GM18505 (cell line): Measurements from ENCODE around the gene C1orf159.
"Not testable (repeated sequence)": the region's sequence is repeated elsewhere in the genome, so short reads cannot be mapped to it uniquely, and the experiment has no call there.

Source experiments
- ATAC-seq: cut with Tn5 transposase; IDR thresholded peaks from one replicate; pipeline ENCODE4 v1.9.1; 2021; ENCODE audit not compliant: unreplicated experiment
- POLR2A ChIP-seq: IDR thresholded peaks from 4 replicates; pipeline ENCODE4 v1.6.1; 2011; ENCODE audit warnings: borderline replicate concordance; ENCODE audit not compliant: insufficient read depth, insufficient read length; ENCODE audit errors: extremely low read depth

The C1orf159 gene

DNA sequence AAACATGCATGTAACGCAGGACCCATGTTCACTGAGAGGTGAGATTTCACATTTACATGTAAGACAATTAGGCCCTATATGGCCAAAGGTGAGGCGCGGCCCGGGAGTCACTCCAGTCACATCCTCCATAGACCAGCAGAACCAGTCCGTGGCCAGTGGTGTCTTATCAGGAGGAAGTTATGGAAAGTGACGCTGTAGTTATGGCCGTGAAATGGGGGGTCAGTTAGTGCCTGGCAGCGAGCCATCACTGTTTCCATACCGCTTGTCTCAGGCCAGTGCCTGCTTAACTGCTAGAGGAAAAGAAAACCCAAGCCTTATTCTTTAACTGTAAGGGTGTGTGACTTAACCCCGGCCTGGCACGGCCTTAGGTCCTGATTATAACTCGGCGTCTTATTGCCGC lies 6.1 kb downstream of the C1orf159 start:
- no peak for ATAC-seq
- no peak for TF ChIP-seq POLR2A

DNA sequence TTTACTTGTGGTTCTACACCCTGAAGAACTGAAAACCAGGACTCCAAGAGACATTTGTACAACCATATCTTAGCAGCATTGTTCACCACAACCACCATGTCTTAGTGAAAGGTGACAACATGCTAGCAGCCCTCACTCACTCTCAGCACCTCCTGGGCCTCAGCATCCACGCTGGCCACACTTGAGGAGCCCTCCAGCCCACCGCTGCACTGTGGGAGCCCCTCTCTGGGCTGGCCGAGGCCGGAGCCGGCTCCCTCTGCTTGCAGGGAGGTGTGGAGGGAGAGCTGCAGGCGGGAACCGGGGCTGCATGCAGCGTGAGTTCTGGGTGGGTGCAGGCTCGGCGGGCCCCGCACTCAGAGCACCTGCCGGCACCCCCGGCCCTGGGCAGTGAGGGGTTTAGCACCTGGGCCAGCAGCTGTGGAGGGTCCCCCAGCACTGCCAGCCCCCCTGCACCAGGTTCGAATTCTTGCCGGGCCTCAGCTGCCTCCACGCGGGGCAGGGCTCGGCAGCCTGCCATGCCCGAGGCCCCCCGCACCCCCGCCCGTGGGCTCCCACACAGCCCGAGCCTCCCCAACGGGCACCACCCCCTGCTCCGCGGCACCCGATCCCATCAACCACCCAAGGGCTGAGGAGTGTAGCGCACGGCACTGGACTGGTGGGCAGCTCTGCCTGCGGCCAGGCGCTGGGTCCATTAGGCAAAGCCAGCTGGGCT lies 9.2 kb downstream of the C1orf159 start:
- ATAC-seq, result no peak
- no peak for TF ChIP-seq POLR2A

DNA sequence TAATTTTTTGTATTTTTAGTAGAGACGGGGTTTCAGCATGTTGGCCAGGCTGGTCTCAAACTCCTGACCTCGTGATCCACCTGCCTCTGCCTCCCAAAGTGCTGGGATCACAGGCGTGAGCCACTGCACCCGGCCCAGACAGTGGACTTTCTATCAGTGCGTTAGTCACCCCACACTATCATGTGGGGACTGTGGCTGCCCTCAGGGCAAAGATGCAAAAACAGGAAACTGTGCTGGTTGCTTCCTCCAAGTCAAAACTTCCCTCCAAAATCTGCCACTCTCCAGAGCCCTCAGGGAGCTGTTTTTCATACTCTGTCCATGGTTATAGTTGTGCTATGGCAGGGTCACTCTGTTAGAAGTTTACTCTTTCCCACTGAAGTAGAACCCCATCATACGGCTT lies 11.7 kb downstream of the C1orf159 start:
- not testable (repeated sequence) for ATAC-seq

DNA sequence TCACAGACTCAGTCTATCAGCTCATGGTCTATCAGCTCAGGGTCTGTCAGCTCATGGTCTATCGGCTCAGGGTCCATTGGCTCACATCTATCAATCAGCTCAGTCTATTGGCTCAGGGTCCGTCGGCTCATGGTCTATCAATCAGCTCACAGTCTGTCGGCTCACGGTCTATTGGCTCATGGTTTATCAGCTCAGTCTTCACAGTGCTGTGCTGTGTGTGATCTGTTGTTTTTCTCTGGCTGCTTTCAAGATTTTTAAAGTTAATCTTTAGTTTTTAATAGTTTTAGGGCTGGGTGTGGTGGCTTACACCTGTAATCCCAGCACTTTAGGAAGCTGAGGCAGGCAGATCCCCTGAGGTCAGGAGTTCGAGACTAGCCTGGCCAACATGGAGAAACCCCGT lies 14.4 kb downstream of the C1orf159 start:
- ATAC-seq, result no peak
- TF ChIP-seq POLR2A, result no peak

DNA sequence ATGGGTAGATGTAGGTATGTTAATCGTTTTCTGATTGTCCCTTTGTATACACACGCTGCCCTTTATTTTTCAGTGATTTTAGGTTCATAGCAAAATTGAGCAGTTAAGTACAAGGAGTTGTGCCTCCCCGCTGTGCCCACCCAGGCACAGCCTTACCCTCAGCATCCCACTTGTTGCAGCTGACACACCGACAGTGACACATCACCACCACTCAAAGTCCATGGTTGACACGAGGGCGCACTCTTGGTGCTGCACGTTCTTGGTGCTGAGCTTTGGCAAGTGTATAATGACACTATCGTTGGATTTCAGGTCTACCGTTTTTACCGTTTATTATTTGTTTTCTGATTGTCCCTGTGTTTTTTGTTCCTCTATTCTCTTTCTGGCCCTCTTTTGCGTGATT lies 15.6 kb downstream of the C1orf159 start:
- TF ChIP-seq POLR2A, result no peak
- no peak for ATAC-seq

DNA sequence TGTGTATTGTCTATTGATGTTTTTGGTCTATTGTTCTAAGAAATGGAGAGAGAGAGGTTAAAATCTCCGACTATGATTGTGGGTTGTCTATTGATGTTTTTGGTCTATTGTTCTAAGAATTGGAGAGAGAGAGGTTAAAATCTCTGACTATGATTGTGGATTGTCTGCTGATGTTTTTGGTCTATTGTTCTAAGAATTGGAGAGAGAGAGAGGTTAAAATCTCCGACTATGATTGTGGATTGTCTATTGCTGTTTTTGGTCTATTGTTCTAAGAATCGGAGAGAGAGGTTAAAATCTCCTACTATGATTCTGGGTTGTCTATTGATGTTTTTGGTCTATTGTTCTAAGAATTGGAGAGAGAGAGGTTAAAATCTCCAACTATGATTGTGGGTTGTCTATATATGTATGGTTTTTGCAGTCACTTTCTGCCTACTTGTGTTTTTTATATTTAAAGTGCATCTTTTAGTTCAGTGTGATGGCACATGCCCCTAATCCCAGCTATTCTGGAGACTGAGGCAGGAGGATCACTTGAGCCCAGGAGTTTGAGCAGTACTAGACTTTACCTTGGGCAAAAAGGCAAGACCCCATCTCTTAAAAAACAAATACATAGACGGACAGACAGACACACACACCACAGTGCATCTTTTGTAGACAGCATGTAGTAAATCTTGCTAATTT lies 16.2 kb downstream of the C1orf159 start:
- ATAC-seq, result no peak
- TF ChIP-seq POLR2A, result no peak

DNA sequence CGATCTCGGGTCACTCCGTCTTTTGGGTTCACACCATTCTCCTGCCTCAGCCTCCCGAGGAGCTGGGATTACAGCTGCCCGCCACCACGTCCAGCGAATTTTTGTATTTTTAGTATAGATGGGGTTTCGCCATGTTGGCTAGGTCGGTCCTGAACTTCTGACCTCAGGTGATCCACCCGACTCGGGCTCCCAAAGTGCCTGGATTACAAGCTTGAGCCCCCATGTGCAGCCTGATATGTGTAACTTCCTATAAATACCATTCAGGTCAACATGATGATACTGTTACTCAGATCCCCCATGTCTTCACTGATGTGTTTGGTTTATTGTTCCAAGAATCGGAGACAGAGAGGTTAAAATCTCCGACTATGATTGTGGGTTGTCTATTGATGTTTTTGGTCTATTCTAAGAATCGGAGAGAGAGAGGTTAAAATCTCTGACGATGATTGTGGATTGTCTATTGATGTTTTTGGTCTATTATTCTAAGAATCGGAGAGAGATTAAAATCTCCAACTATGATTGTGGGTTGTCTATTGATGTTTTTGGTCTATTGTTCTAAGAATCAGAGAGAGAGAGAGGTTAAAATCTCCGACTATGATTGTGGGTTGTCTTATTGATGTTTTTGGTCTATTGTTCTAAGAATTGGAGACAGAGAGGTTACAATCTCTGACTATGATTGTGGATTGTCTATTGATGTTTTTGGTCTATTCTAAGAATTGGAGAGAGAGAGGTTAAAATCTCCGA lies 17.0 kb downstream of the C1orf159 start:
- TF ChIP-seq POLR2A, result no peak
- ATAC-seq, result no peak

DNA sequence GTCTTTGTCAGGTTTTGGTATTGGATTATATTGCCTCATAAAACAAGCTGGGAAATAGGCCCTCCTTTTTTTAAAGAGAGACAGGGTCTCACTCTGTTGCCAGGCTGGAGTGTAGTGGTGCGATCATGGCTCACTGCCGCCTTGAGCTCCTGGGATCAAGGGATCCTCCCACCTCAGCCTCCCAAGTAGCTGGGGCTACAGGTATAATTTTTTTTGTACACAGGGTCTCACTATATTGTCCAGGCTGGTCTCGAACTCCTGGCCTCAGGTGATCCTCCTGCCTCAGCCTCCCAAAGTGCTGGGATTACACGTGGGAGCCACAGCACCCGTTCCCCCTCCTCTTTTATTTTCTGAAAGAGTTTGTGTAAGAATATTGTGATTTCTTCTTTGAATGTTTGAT lies 19.8 kb downstream of the C1orf159 start:
- ATAC-seq, result not testable (repeated sequence)

DNA sequence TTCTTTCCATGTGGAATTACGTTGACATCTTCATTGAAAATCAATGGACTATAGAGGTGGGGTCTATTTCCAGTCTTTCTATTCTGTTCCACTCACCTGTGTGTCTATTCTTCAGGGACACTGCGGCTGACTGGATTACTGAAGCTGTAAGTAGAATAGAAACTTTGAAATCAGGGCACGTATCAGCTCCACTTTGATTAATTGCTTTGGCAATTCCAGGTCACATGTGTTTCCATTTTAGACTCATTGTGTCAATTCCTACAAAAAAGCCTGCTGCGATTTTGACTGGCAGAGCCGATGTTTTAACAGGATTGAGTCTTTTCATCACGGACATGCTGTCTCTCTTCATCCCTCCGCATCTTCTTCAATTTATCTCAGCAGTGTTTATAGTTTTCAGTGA lies 20.9 kb downstream of the C1orf159 start:
- no peak for TF ChIP-seq POLR2A
- no peak for ATAC-seq

DNA sequence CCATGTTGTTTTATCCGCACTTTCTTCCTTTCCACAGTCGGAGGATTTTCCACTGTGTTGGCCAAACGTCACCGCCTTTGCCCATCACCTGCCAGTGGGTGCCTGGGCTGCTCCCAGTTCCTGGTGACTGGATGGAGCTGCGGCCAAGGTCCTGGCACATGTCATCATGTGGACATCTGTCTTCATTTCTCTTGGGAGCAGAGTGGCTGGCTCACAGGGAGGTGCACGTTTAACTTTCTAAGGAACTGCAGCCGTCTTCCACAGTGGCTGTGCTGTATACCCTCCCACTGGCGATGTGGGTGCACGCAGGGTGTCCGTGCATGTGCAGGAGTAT lies 22.3 kb downstream of the C1orf159 start:
- ATAC-seq, result no peak
- no peak for TF ChIP-seq POLR2A

DNA sequence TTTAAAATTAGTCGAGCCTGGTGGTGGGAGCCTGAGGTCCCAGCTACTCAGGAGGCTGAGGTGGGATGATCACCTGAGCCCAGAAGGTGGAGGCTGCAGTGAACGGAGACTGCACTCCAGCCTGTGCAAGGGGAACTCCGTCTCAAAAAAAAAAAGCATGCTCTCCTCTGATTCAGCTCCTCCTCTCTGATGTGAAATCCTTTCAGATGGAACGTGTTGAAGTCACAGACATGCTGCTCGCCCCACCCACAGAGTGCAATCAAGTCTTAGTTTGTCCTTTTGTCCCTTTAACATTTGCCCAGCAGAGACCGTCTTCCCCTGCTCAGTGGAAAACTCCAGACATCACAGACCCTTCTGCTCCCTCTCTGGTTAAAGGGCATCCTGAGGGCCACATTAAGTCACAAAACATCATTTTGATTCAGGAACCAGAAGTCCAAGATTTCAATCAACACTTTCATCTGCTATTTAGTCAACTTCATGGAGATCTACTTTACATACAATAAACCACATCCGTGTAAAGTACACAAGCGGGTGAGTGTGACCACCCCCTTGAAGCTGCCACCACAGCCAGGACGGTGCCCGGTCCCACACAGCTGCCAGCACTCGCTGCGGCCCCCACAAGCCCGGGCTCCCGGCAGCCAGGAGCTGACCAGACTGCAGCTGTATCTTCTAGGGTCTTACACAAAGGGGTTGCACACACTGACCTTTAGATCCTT lies 22.8 kb downstream of the C1orf159 start:
- no peak for TF ChIP-seq POLR2A
- no peak for ATAC-seq

DNA sequence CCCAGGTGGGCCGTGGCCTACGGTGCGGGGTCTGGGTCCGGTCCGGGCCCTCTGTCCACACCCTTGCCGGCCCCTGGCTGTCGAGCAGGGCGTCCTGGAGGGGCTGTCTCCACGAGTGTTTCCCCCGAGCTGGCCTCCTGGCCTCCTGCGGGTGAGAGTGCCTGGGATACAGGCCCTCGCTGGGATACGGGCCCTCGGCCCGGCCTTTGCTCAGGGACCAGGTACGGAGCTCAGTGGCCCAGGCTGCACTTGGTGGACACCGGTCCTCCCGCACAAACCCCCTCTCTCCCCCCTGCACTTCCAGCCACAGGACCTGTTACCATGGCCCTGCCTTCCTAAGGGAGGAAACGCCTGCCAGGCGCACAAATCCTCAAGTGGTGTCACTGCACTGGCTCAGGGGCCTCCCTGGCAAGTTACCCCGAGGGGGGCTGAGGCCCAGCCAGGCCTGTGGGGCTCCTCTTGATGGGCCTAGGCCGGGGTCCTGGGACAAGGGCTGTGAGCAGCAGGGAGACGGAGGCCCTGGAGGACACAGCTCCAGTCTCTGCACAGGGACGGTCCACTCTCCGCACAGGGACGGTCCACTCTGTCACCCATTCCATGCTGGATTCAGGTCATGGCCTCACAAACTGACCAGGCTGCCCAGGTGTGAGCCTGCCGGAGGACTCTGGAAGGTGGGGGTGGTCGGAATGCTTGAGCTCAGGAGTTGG lies 23.6 kb downstream of the C1orf159 start:
- TF ChIP-seq POLR2A, result no peak
- no peak for ATAC-seq

DNA sequence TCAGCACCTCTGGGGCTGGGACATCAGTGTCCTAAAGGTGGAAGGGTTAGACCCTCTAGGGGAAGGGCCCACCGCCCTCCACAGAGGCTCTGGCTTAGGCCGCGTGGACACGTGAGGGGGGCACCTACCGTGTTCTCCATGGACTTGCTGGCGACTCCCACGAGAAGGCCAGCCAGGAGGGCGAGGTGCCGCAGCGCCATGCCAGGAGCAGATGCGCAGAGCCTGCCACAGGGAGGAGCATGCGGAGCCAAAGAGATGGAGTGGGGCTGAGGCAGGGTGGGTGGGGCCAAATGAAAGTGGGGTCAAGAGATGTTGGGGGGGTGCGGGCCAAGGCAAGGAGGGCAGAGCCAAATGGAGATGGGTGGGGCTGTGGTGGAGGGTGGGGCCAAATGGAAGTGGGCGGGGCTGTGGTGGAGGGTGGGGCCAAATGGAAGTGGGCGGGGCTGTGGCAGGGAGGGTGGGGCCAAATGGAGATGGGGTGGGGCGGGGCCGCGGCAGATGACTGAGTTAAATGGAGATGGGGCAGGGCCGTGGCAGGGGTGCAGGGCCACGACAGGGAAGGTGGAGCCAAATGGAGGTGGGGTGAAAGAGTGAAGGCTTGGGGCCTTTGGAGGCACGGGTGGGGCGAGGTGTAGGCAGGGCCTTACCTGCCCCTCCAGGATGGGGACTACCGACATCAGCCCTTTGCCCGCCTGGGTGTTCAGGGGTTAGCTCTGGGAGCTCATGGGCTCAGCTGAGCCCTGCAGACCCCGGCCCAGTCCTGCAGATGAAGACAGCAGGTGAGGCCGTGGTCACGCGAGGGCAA lies 24.3 kb downstream of the C1orf159 start:
- TF ChIP-seq POLR2A, result no peak
- no peak for ATAC-seq
